DND-41 (cell line): ENCODE measurements around the gene BMAL2.

Experiments used
- CTCF ChIP-seq: IDR thresholded peaks from 2 replicates; pipeline ENCODE4 v1.5.1; 2012; ENCODE audit warnings: borderline replicate concordance, low read length, moderate library complexity, mild to moderate bottlenecking; ENCODE audit not compliant: poor library complexity, severe bottlenecking; ENCODE audit errors: extremely low read depth
- EZH2 ChIP-seq: IDR thresholded peaks from 3 replicates; pipeline ENCODE4 v1.6.1; 2012; ENCODE audit warnings: borderline replicate concordance, low read depth, mild to moderate bottlenecking, moderate library complexity, low read length, inconsistent platforms; ENCODE audit not compliant: severe bottlenecking

DNA sequence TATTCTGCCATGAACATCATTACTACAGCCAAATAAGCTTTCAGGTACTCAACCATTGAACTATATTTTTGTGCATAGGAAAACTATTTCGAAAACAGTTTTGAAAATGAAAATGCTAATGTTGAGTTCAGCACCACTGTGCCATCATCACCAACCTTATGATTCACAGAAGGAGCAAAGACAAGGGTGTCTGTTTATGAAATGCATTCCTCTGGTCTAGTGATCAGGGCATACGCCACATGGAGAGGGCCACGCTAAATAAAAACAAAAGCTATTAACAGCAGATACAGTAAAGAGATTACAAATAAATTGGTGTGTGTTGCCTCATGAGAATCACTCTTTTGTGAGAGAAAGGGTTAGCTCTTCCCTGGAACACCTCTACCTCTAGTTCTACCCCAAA, 43.2 kb upstream of the BMAL2 start:
- TF ChIP-seq EZH2 (no peak), CTCF (no peak)
